GM21737 (cell line): ENCODE measurements around the gene YPEL5.
"Not testable (repeated sequence)": the region's sequence is repeated elsewhere in the genome, so short reads cannot be mapped to it uniquely, and the experiment has no call there.

ENCODE experiments used
- ATAC-seq: cut with Tn5 transposase; IDR thresholded peaks from one replicate; pipeline ENCODE4 v1.9.1; 2021; ENCODE audit warnings: mild to moderate bottlenecking, moderate library complexity; ENCODE audit not compliant: unreplicated experiment

YPEL5 gene

GRCh38 chr2:30136764-30137444, 9.9 kb upstream of the YPEL5 start:
- no peak for ATAC-seq

- no peak for ATAC-seq
Observed at GRCh38 chr2:30139131-30139870, 7.5 kb upstream of the YPEL5 start.

GRCh38 chr2:30141136-30141535, 5.7 kb upstream of the YPEL5 start:
- no peak for ATAC-seq

GRCh38 chr2:30144260-30144659, 2.5 kb upstream of the YPEL5 start:
- ATAC-seq: no peak

- ATAC-seq: not testable (repeated sequence)
Observed at GRCh38 chr2:30144951-30145350, 1.9 kb upstream of the YPEL5 start.

- ATAC-seq: no peak
Observed at GRCh38 chr2:30145826-30146336, 926 bp upstream of the YPEL5 start.

- peak; percentile 1 for ATAC-seq
Observed at GRCh38 chr2:30147196-30147714, 448 bp downstream of the YPEL5 start.

- ATAC-seq: peak; percentile 22
Observed at GRCh38 chr2:30147715-30148610, 1.2 kb downstream of the YPEL5 start.

GRCh38 chr2:30148850-30149249, 2.0 kb downstream of the YPEL5 start:
- no peak for ATAC-seq

- no peak for ATAC-seq
Observed at GRCh38 chr2:30149513-30149912, 2.7 kb downstream of the YPEL5 start.

GRCh38 chr2:30149976-30150375, 3.2 kb downstream of the YPEL5 start:
- no peak for ATAC-seq

GRCh38 chr2:30150786-30151185, 4.0 kb downstream of the YPEL5 start:
- ATAC-seq: no peak

- no peak for ATAC-seq
Observed at GRCh38 chr2:30152385-30152784, 5.6 kb downstream of the YPEL5 start.

- ATAC-seq: no peak
Observed at GRCh38 chr2:30155202-30155601, 8.4 kb downstream of the YPEL5 start.

- ATAC-seq: no peak
Observed at GRCh38 chr2:30155889-30156658, 9.3 kb downstream of the YPEL5 start.

- ATAC-seq: no peak
Observed at GRCh38 chr2:30157616-30158015, 10.8 kb downstream of the YPEL5 start.

- no peak for ATAC-seq
Observed at GRCh38 chr2:30159766-30160165, 13.0 kb downstream of the YPEL5 start.

GRCh38 chr2:30161929-30162706, 15.3 kb downstream of the YPEL5 start:
- ATAC-seq: no peak

GRCh38 chr2:30162806-30163205, 16.0 kb downstream of the YPEL5 start:
- ATAC-seq: no peak
